Measurements from ENCODE around the gene PDGFRB.

PDGFRB gene

GRCh38 chr5:150118561-150119229 lies 37.0 kb downstream of the PDGFRB start:
- Mint-ChIP-seq H3K36me3 (ENCODE audit: low read depth) (no peaks in the 10 kb centered on the region), H3K9me3 (no peaks in the 10 kb centered on the region), H3K4me3 (no peak overlapping the region), H3K4me1 (ENCODE audit: low read depth) (no peaks in the 10 kb centered on the region), H3K27ac (no peak overlapping the region), H3K27me3 (no peaks in the 10 kb centered on the region)
- DNase-seq = peak; percentile 2

GRCh38 chr5:150117945-150118560 lies 37.6 kb downstream of the PDGFRB start:
- Mint-ChIP-seq H3K4me3 (no peak overlapping the region), H3K36me3 (ENCODE audit: low read depth) (no peaks in the 10 kb centered on the region), H3K9me3 (no peaks in the 10 kb centered on the region), H3K27me3 (no peaks in the 10 kb centered on the region), H3K27ac (no peak overlapping the region), H3K4me1 (ENCODE audit: low read depth) (no peaks in the 10 kb centered on the region)
- DNase-seq = peak; percentile 7

GRCh38 chr5:150116667-150117400 lies 38.8 kb downstream of the PDGFRB start:
- DNase-seq = peak; percentile 2
- Mint-ChIP-seq H3K36me3 (ENCODE audit: low read depth) (no peaks in the 10 kb centered on the region), H3K27me3 (no peaks in the 10 kb centered on the region), H3K9me3 (no peaks in the 10 kb centered on the region), H3K4me3 (no peak overlapping the region), H3K27ac (no peak overlapping the region), H3K4me1 (ENCODE audit: low read depth) (no peaks in the 10 kb centered on the region)

- Mint-ChIP-seq H3K4me3 (no peak overlapping the region), H3K4me1 (ENCODE audit: low read depth) (no peaks in the 10 kb centered on the region), H3K27ac (no peak overlapping the region), H3K36me3 (ENCODE audit: low read depth) (no peaks in the 10 kb centered on the region), H3K27me3 (no peaks in the 10 kb centered on the region), H3K9me3 (no peaks in the 10 kb centered on the region)
- no peak for DNase-seq
These were observed 40.8 kb downstream of the PDGFRB start for GRCh38 chr5:150114773-150115408.

- DNase-seq = no peak
- Mint-ChIP-seq H3K27ac (no peak overlapping the region), H3K4me1 (ENCODE audit: low read depth) (no peaks in the 10 kb centered on the region), H3K4me3 (no peak overlapping the region), H3K36me3 (ENCODE audit: low read depth) (no peaks in the 10 kb centered on the region), H3K9me3 (no peaks in the 10 kb centered on the region), H3K27me3 (no peaks in the 10 kb centered on the region)
These were observed 41.5 kb downstream of the PDGFRB start for GRCh38 chr5:150114102-150114641.

- no peak for DNase-seq
- Mint-ChIP-seq H3K4me3 (no peak overlapping the region), H3K9me3 (no peaks in the 10 kb centered on the region), H3K36me3 (ENCODE audit: low read depth) (no peaks in the 10 kb centered on the region), H3K27me3 (no peaks in the 10 kb centered on the region), H3K4me1 (ENCODE audit: low read depth) (no peaks in the 10 kb centered on the region), H3K27ac (no peak overlapping the region)
These were observed 42.4 kb downstream of the PDGFRB start for GRCh38 chr5:150113047-150113744.

GRCh38 chr5:150112201-150113046 lies 43.2 kb downstream of the PDGFRB start:
- Mint-ChIP-seq H3K4me1 (ENCODE audit: low read depth) (no peaks in the 10 kb centered on the region), H3K27ac (no peak overlapping the region), H3K4me3 (no peak overlapping the region), H3K9me3 (no peaks in the 10 kb centered on the region), H3K27me3 (no peaks in the 10 kb centered on the region), H3K36me3 (ENCODE audit: low read depth) (no peaks in the 10 kb centered on the region)
- DNase-seq = no peak

- no peaks in the 10 kb centered on the region for H3K36me3 Mint-ChIP-seq (ENCODE audit: low read depth)
- no peaks in the 10 kb centered on the region for H3K27me3 Mint-ChIP-seq
- no peak for DNase-seq
- H3K4me1 Mint-ChIP-seq (ENCODE audit: low read depth) = no peaks in the 10 kb centered on the region
- H3K9me3 Mint-ChIP-seq = no peaks in the 10 kb centered on the region
- H3K4me3 Mint-ChIP-seq = no peak overlapping the region
- no peak overlapping the region for H3K27ac Mint-ChIP-seq
These were observed 44.5 kb downstream of the PDGFRB start for GRCh38 chr5:150111122-150111521.

- Mint-ChIP-seq H3K4me3 (no peak overlapping the region), H3K27ac (no peak overlapping the region), H3K9me3 (no peaks in the 10 kb centered on the region), H3K36me3 (ENCODE audit: low read depth) (no peaks in the 10 kb centered on the region), H3K4me1 (ENCODE audit: low read depth) (no peaks in the 10 kb centered on the region), H3K27me3 (no peaks in the 10 kb centered on the region)
- DNase-seq = no peak
These were observed 45.7 kb downstream of the PDGFRB start for GRCh38 chr5:150109921-150110320.

GRCh38 chr5:150108711-150109514 lies 46.7 kb downstream of the PDGFRB start:
- Mint-ChIP-seq H3K9me3 (no peaks in the 10 kb centered on the region), H3K27ac (no peak overlapping the region), H3K36me3 (ENCODE audit: low read depth) (no peaks in the 10 kb centered on the region), H3K27me3 (no peaks in the 10 kb centered on the region), H3K4me3 (no peak overlapping the region), H3K4me1 (ENCODE audit: low read depth) (no peaks in the 10 kb centered on the region)
- DNase-seq = no peak

- Mint-ChIP-seq H3K27ac (no peak overlapping the region), H3K4me3 (no peak overlapping the region), H3K27me3 (no peaks in the 10 kb centered on the region), H3K9me3 (no peaks in the 10 kb centered on the region), H3K36me3 (ENCODE audit: low read depth) (no peaks in the 10 kb centered on the region), H3K4me1 (ENCODE audit: low read depth) (no peaks in the 10 kb centered on the region)
- no peak for DNase-seq
These were observed 47.7 kb downstream of the PDGFRB start for GRCh38 chr5:150107909-150108447.

GRCh38 chr5:150106674-150107426 lies 48.8 kb downstream of the PDGFRB start:
- H3K36me3 Mint-ChIP-seq (ENCODE audit: low read depth) = no peaks in the 10 kb centered on the region
- no peaks in the 10 kb centered on the region for H3K9me3 Mint-ChIP-seq
- no peak for DNase-seq
- no peak overlapping the region for H3K27ac Mint-ChIP-seq
- no peaks in the 10 kb centered on the region for H3K4me1 Mint-ChIP-seq (ENCODE audit: low read depth)
- H3K4me3 Mint-ChIP-seq = no peak overlapping the region
- no peaks in the 10 kb centered on the region for H3K27me3 Mint-ChIP-seq
